ENCODE data around the gene CCDC6. TPM values are rescaled to one million over a fixed set of nuclear protein-coding genes. Genes with fewer than 3 reads are reported as not detected.

The CCDC6 gene
- total RNA-seq, 1 experiment from 2014 or later: 116 TPM

- no peaks in the 10 kb centered on the region for H3K36me3 ChIP-seq (ENCODE audit: control insufficient read depth, insufficient read depth, low read length)
- no peaks in the 10 kb centered on the region for H3K27me3 ChIP-seq (replicated peaks; ENCODE audit: control insufficient read depth, insufficient read depth, low read length)
- no peak overlapping the region for H3K27ac Mint-ChIP-seq (ENCODE audit: unreplicated experiment)
- no peak overlapping the region for H3K4me3 Mint-ChIP-seq (ENCODE audit: unreplicated experiment)
- DNase-seq: no peak
- no TSS peak for BruUV-seq (replicated peaks)
- H3K27me3 Mint-ChIP-seq (ENCODE audit: insufficient read depth, unreplicated experiment): no peaks in the 10 kb centered on the region
- CTCF ChIA-PET: interaction anchor here (0.9 kb wide), 1 partner anchor 27 kb away, joined by 3 read pairs; the partner anchor contains the start of gene CCDC6
- no peaks in the 10 kb centered on the region for H3K9me3 ChIP-seq
- intact Hi-C loops (cut with micrococcal nuclease; ENCODE audit: unreplicated experiment): no loop called here
- H3K9me3 Mint-ChIP-seq (ENCODE audit: unreplicated experiment): no peaks in the 10 kb centered on the region
- TF ChIP-seq CTCF (IDR thresholded peaks at IDR 0.05; ENCODE audit: insufficient read depth in 1 of 2, low read depth in 1 of 2, low read length in 1 of 2, severe bottlenecking in 1 of 2, unreplicated experiment in 1 of 2): no peak
- H3K36me3 Mint-ChIP-seq (ENCODE audit: insufficient read depth, unreplicated experiment): peaks cover 17% of the 10 kb centered on the region
- POLR2A ChIA-PET: no interaction called here
- peaks cover 15% of the 10 kb centered on the region for H3K4me1 Mint-ChIP-seq (ENCODE audit: low read depth, unreplicated experiment)
- H3K4me1 ChIP-seq: peaks cover 18% of the 10 kb centered on the region
- H3K4me3 ChIP-seq (ENCODE audit: low read depth, low read length): no peak overlapping the region
These were observed 26.9 kb downstream of the CCDC6 start for GRCh38 chr10:59879363-59879913.

- Mint-ChIP-seq H3K27ac (ENCODE audit: unreplicated experiment) (no peak overlapping the region), H3K9me3 (ENCODE audit: unreplicated experiment) (no peaks in the 10 kb centered on the region), H3K4me1 (ENCODE audit: low read depth, unreplicated experiment) (peaks cover 20% of the 10 kb centered on the region), H3K4me3 (ENCODE audit: unreplicated experiment) (no peak overlapping the region), H3K36me3 (ENCODE audit: insufficient read depth, unreplicated experiment) (peaks cover 14% of the 10 kb centered on the region), H3K27me3 (ENCODE audit: insufficient read depth, unreplicated experiment) (no peaks in the 10 kb centered on the region)
- CTCF ChIA-PET: interaction anchor here (0.8 kb wide), 1 partner anchor 14 kb away, joined by 3 read pairs; no protein-coding TSS in a partner anchor
- H3K4me1 ChIP-seq: peaks cover 23% of the 10 kb centered on the region
- H3K9me3 ChIP-seq: no peaks in the 10 kb centered on the region
- intact Hi-C loops (cut with micrococcal nuclease; ENCODE audit: unreplicated experiment): no loop called here
- no peaks in the 10 kb centered on the region for H3K36me3 ChIP-seq (ENCODE audit: control insufficient read depth, insufficient read depth, low read length)
- TF ChIP-seq CTCF (IDR thresholded peaks at IDR 0.05; ENCODE audit: insufficient read depth in 1 of 2, low read depth in 1 of 2, low read length in 1 of 2, severe bottlenecking in 1 of 2, unreplicated experiment in 1 of 2): no peak
- POLR2A ChIA-PET: no interaction called here
- no peaks in the 10 kb centered on the region for H3K27me3 ChIP-seq (replicated peaks; ENCODE audit: control insufficient read depth, insufficient read depth, low read length)
- DNase-seq: no peak
- no peak overlapping the region for H3K4me3 ChIP-seq (ENCODE audit: low read depth, low read length)
- no TSS peak for BruUV-seq (replicated peaks)
These were observed 27.4 kb downstream of the CCDC6 start for GRCh38 chr10:59878915-59879314.

GRCh38 chr10:59878289-59878688 is 28.1 kb downstream of the CCDC6 start:
- no peak for TF ChIP-seq CTCF (IDR thresholded peaks at IDR 0.05; ENCODE audit: insufficient read depth in 1 of 2, low read depth in 1 of 2, low read length in 1 of 2, severe bottlenecking in 1 of 2, unreplicated experiment in 1 of 2)
- H3K27me3 ChIP-seq (replicated peaks; ENCODE audit: control insufficient read depth, insufficient read depth, low read length): no peaks in the 10 kb centered on the region
- intact Hi-C loops (cut with micrococcal nuclease; ENCODE audit: unreplicated experiment): no loop called here

More at GRCh38 chr10:59878289-59878688, 28.1 kb downstream of the CCDC6 start:
- Mint-ChIP-seq H3K27ac (ENCODE audit: unreplicated experiment) (no peak overlapping the region), H3K9me3 (ENCODE audit: unreplicated experiment) (no peaks in the 10 kb centered on the region), H3K27me3 (ENCODE audit: insufficient read depth, unreplicated experiment) (no peaks in the 10 kb centered on the region), H3K36me3 (ENCODE audit: insufficient read depth, unreplicated experiment) (peaks cover 13% of the 10 kb centered on the region), H3K4me1 (ENCODE audit: low read depth, unreplicated experiment) (peaks cover 24% of the 10 kb centered on the region), H3K4me3 (ENCODE audit: unreplicated experiment) (no peak overlapping the region)
- no TSS peak for BruUV-seq (replicated peaks)
- H3K4me1 ChIP-seq: peaks cover 30% of the 10 kb centered on the region
- H3K36me3 ChIP-seq (ENCODE audit: control insufficient read depth, insufficient read depth, low read length): no peaks in the 10 kb centered on the region
- ChIA-PET POLR2A (no interaction called here), CTCF (interaction anchor here (0.8 kb wide), 1 partner anchor 13 kb away, joined by 3 read pairs; no protein-coding TSS in a partner anchor)
- H3K9me3 ChIP-seq: no peaks in the 10 kb centered on the region
- H3K4me3 ChIP-seq (ENCODE audit: low read depth, low read length): no peak overlapping the region
- DNase-seq: no peak

Data from Caco-2 (cell line).